Right lobe of liver (tissue), 6 donors: Measurements from ENCODE around the gene TTC6. TPM values are rescaled to one million over a fixed set of nuclear protein-coding genes. Genes with fewer than 3 reads are reported as not detected.
A peak's percentile ranks its signal among the peaks of the same experiment; 100 is the strongest.

ENCODE experiments used
- ATAC-seq, 4 donors: fragments of 200-7000 bp; cut with Tn5 transposase; one replicate each; pipeline ENCODE4 v1.9.1; 2020; ENCODE audit warnings: mild to moderate bottlenecking in 4 of 4, moderate library complexity in 4 of 4
- DNase-seq, 3 donors: peaks; one replicate each; pipeline ENCODE4 v3.0.0-alpha.2; 2020
- H3K27ac ChIP-seq, 3 donors: fragments of 200-600 bp; one replicate each; pipeline ENCODE4 v1.8.0; 2022
- H3K27me3 ChIP-seq, 2 donors: fragments of 200-600 bp; one replicate each; pipeline ENCODE4 v1.8.0; 2022
- H3K36me3 ChIP-seq, 4 donors: fragments of 200-600 bp; sonication (generic) in 1 of 4; one replicate each; pipeline versions ENCODE4 v1.5.1 to v1.8.0; 2017 to 2022; ENCODE audit warnings: control low read depth in 1 of 4
- H3K4me1 ChIP-seq, 4 donors: fragments of 200-600 bp; sonication (generic) in 1 of 4; one replicate each; pipeline versions ENCODE4 v1.5.1 to v1.8.0; 2017 to 2022; ENCODE audit warnings: control low read depth in 1 of 4
- H3K4me3 ChIP-seq, 3 donors: fragments of 200-600 bp; one replicate each; pipeline ENCODE4 v1.8.0; 2022
- H3K9me3 ChIP-seq, 4 donors: fragments of 200-600 bp; sonication (generic) in 1 of 4; one replicate each; pipeline versions ENCODE4 v1.5.1 to v1.8.0; 2017 to 2022; ENCODE audit warnings: control low read depth in 1 of 4
- CTCF ChIP-seq, 4 donors: fragments of 200-600 bp in 3 of 4; fragments of 450-650 bp in 1 of 4; IDR thresholded peaks; one replicate each; pipeline versions ENCODE4 v1.5.1 to v1.8.0; 2016 to 2022; ENCODE audit warnings: antibody characterized with exemption in 4 of 4, mild to moderate bottlenecking in 2 of 4
- POLR2A ChIP-seq: fragments of 450-650 bp; IDR thresholded peaks from one replicate; pipeline ENCODE4 v1.6.1; 2017; ENCODE audit warnings: antibody characterized with exemption, mild to moderate bottlenecking
- WGBS: methylation state at CpG from one replicate; pipeline ENCODE4 v1.1.6; 2018; ENCODE audit warnings: low coverage, low lambda C conversion rate; ENCODE audit not compliant: insufficient coverage; ENCODE audit errors: missing lambda C conversion rate; 5-methylcytosine and 5-hydroxymethylcytosine counted together
- intact Hi-C, 2 donors: fragments of 100-400 bp; cut with DNase I; formaldehyde crosslinking; loops; one replicate each; pipeline versions ENCODE4 v1.11.2 to v1.14.1; 2022
- total RNA-seq, 6 experiments: library from RNA; depleted of rRNA in 2 of 6; stranded (reverse); fragments of >200 nt in 2 of 6; fragmentation: NEBNext Ultra II Directional in 3 of 6; extraction: Animal tissue kit (Norgen Biotek cat#: 25700) in 3 of 6; gene quantifications; one replicate each; pipeline versions ENCODE4 v1.1.0 to v1.2.4, GENCODE V29; 2016 to 2023
- donor health status: DM: no; HTN: yes; CAD: no.
- donor health status: DM: no; HTN: no; CAD: no.
- donor health status: DM: no; HTN: no; CAD: no.
- donor health status: DM: no; HTN: yes; CAD: no.
- donor health status: DM: no; HTN: yes; CAD: no.

The TTC6 gene
- total RNA-seq, 6 experiments from 2014 or later = 3.7 to 10.4 (median 4.6) TPM

DNA sequence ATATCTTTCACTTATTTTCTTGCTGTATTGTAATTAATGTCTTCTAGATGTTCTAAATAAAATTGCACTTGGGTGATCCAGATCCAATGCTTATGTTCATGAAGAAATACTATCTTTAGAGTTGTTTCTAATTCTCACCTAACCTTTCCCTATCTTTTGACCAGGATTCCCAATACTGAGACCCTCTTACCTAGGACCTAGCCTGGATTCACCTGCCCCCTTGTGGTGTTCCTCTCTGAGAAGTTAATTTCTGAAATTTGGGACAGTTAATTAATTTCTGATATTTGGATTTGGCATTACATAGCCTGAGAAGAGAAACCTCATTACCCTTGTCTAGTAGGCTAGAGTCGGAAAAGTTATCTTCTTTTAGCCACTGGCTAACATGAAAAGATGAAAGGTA lies 29.9 kb upstream of the TTC6 start:
- Histone ChIP-seq H3K9me3 (no peaks in the 10 kb centered on the region), H3K27ac (peak overlapping the region; percentile 65 to 80 (median 66)), H3K4me3 (peak overlapping the region in 2 of 3 donors; percentile 27 to 28), H3K36me3 (no peaks in the 10 kb centered on the region), H3K27me3 (no peaks in the 10 kb centered on the region), H3K4me1 (peaks cover 0 to 28% (median 3%) of the 10 kb centered on the region in 4 donors)
- DNase-seq (no peak), ATAC-seq (peak; percentile 66 to 73 (median 68))
- TF ChIP-seq CTCF (IDR thresholded peaks at IDR 0.05) (peak; percentile 45 to 68 (median 60)), POLR2A (no peak)
- intact Hi-C loops = no loop called here
- WGBS = 19% methylated on average over 1 of the region's 1 CpG

GRCh38 chr14:37566811-37567371 lies 28.5 kb upstream of the TTC6 start:
- intact Hi-C loops = no loop called here
- Histone ChIP-seq H3K27ac (peak overlapping the region; percentile 66 to 80 (median 70)), H3K4me3 (peak overlapping the region in 2 of 3 donors; percentile 28 to 29), H3K27me3 (no peaks in the 10 kb centered on the region), H3K4me1 (peaks cover 0 to 26% (median 3%) of the 10 kb centered on the region in 4 donors), H3K9me3 (no peaks in the 10 kb centered on the region), H3K36me3 (no peaks in the 10 kb centered on the region)
- DNase-seq (no peak), ATAC-seq (peak; percentile 81 to 91 (median 86))
- TF ChIP-seq POLR2A (no peak), CTCF (IDR thresholded peaks at IDR 0.05) (no peak)
- 6% methylated on average over 3 of the region's 3 CpGs for WGBS

GRCh38 chr14:37569729-37570128 lies 25.7 kb upstream of the TTC6 start:
- no peak for DNase-seq
- Histone ChIP-seq H3K4me1 (peaks cover 0 to 18% (median 3%) of the 10 kb centered on the region in 4 donors), H3K27me3 (no peaks in the 10 kb centered on the region), H3K4me3 (no peak overlapping the region), H3K9me3 (no peaks in the 10 kb centered on the region), H3K27ac (no peak overlapping the region), H3K36me3 (no peaks in the 10 kb centered on the region)
- intact Hi-C loops = no loop called here
- TF ChIP-seq POLR2A (no peak), CTCF (IDR thresholded peaks at IDR 0.05) (no peak)
- no peak for ATAC-seq
- WGBS = 80% methylated on average over 7 of the region's 7 CpGs

DNA sequence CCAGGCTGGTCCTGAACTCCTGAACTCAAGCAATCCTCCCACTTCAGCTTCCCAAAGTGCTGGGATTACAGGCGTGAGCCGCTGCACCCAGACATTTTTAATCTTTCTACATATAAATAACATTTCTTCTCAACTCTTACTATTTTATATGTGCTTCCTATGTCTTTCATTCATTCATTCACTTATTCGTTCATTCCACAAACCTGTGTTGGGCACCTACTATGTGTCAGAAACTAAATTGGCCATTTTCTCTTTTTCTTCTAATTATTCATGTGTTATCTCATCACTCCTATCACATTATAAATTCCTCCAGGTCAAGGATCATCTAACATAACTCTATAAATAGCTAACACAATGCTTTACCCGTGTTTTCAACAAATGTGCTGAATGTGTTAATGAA lies 24.0 kb upstream of the TTC6 start:
- ATAC-seq (no peak), DNase-seq (no peak)
- no peaks in the 10 kb centered on the region for H3K36me3 ChIP-seq
- no peak overlapping the region for H3K4me3 ChIP-seq
- H3K9me3 ChIP-seq = no peaks in the 10 kb centered on the region
- no peaks in the 10 kb centered on the region for H3K27me3 ChIP-seq
- whole genome bisulfite sequencing = 86% methylated on average over 4 of the region's 4 CpGs
- no peak overlapping the region for H3K27ac ChIP-seq
- peaks cover 0 to 9% (median 3%) of the 10 kb centered on the region in 4 donors for H3K4me1 ChIP-seq
- intact Hi-C loops = no loop called here
- TF ChIP-seq CTCF (IDR thresholded peaks at IDR 0.05) = no peak
- TF ChIP-seq POLR2A = no peak
